Mesodermal cell (in vitro differentiated cells): Measurements from ENCODE around the gene MYH11.

ENCODE experiments used
- H3K27ac ChIP-seq: 2 replicates; pipeline ENCODE4 v1.7.0; 2013; ENCODE audit warnings: mild to moderate bottlenecking, low read depth, low read length, moderate library complexity; ENCODE audit not compliant: severe bottlenecking
- H3K36me3 ChIP-seq: 2 replicates; pipeline ENCODE4 v1.7.1; 2013; ENCODE audit warnings: mild to moderate bottlenecking, low read length, moderate library complexity; ENCODE audit not compliant: control insufficient read depth, insufficient read depth
- H3K4me1 ChIP-seq: one replicate; pipeline ENCODE4 v1.7.1; 2013; ENCODE audit warnings: mild to moderate bottlenecking, low read length; ENCODE audit not compliant: insufficient read depth, control insufficient read depth, poor library complexity, severe bottlenecking
- H3K4me3 ChIP-seq: 2 replicates; pipeline ENCODE4 v1.7.0; 2013; ENCODE audit warnings: low read length, control low read depth, mild to moderate bottlenecking; ENCODE audit not compliant: insufficient read depth, poor library complexity, severe bottlenecking; ENCODE audit errors: extremely low read depth
- H3K9me3 ChIP-seq: 2 replicates; pipeline ENCODE4 v1.7.1; 2013; ENCODE audit warnings: mild to moderate bottlenecking, low read length, moderate library complexity; ENCODE audit not compliant: control insufficient read depth
- WGBS, 2 experiments: methylation state at CpG; one replicate each; pipeline ENCODE4 v1.1.5; 2013; ENCODE audit warnings: missing lambda C conversion rate in 2 of 2; ENCODE audit not compliant: insufficient coverage in 2 of 2; 5-methylcytosine and 5-hydroxymethylcytosine counted together

Gene MYH11

DNA sequence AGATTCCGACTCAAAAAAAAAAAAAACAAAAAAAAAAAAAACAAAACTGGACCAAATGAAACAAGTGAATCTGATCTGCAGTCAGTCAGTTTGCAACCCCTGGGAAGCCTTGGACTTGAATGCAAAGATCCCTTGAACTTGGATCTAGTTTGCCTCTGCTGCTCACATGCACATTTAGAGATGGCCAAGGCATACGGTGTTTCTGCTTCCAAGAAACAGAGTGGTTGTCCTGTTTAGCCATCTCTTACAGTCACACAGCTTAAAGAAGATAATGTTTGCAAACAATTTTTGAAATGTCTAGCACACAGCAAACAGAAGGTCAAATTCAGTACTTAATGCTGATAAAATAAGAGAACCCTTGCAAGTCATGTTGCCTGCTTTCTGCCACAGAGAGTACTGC is 202.2 kb downstream of the MYH11 start:
- H3K27ac ChIP-seq: no peak overlapping the region
- WGBS, 2 experiments: 100% methylated on average over 1 of the region's 2 CpGs; no CpG with 5 or more reads in 1 of the 2 experiments
- peaks cover 41% of the 10 kb centered on the region for H3K36me3 ChIP-seq
- peaks cover 5% of the 10 kb centered on the region for H3K4me1 ChIP-seq
- no peak overlapping the region for H3K4me3 ChIP-seq
- no peaks in the 10 kb centered on the region for H3K9me3 ChIP-seq

DNA sequence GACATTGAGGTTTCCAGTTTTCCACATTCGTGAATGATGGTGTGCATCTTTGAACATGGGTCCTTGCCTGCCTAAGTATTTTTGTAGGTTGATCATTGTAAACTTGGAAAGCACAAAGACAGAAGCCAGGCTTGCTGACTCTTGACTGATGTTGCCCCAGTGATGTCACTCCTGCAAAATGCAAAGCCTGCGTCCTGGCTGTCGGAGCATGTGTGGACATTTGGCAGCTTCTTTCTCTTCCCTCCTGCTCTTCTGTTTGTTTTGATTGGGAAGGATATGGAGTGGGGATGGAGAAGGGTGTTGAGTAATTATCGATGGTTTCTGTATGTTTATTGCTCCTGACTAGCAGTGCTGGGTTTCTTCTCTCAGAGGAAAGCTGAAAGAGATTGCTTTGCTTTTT is 203.6 kb downstream of the MYH11 start:
- H3K9me3 ChIP-seq: no peaks in the 10 kb centered on the region
- WGBS, 2 experiments: 34 to 87% methylated on average over 2 to 3 of the region's 4 CpGs
- H3K4me1 ChIP-seq: peaks cover 5% of the 10 kb centered on the region
- peak overlapping the region; percentile 16 for H3K27ac ChIP-seq
- peaks cover 38% of the 10 kb centered on the region for H3K36me3 ChIP-seq
- H3K4me3 ChIP-seq: no peak overlapping the region
